PC-3 (cell line): Measurements from ENCODE around the gene LCE2A. TPM values are rescaled to one million over a fixed set of nuclear protein-coding genes. Genes with fewer than 3 reads are reported as not detected.
"Not testable (repeated sequence)": the region's sequence is repeated elsewhere in the genome, so short reads cannot be mapped to it uniquely, and the experiment has no call there.

Experiments used
- ATAC-seq: fragments of 200-7000 bp; cut with Tn5 transposase; 2 replicates; pipeline ENCODE4 v1.9.1; 2020; ENCODE audit warnings: mild to moderate bottlenecking, moderate library complexity
- BruUV-seq: library from RNA; stranded (reverse); fragments of 400-500 nt; replicated peaks from 2 replicates; lab custom pipeline; 2021; lab: Mats Ljungman, UMichigan
- CTCF ChIA-PET: fragments of 300-600 bp; sonication (Branson Sonifier 250); formaldehyde crosslinking; loops from one replicate; lab custom pipeline; 2022; ENCODE audit warnings: antibody characterized with exemption; lab: Charles Lee
- POLR2A ChIA-PET: fragments of 300-600 bp; sonication (Branson Sonifier 250); formaldehyde crosslinking; loops from one replicate; lab custom pipeline; 2022; ENCODE audit warnings: antibody characterized with exemption; ENCODE audit not compliant: unreplicated experiment; lab: Charles Lee
- DNase-seq: peaks from one replicate; pipeline ENCODE4 v3.0.0-alpha.2; 2015
- H2AFZ ChIP-seq: fragments of 300-600 bp; sonication (generic); 2 replicates; pipeline ENCODE4 v1.6.0; 2016; ENCODE audit warnings: antibody characterized with exemption, low read length
- H3F3A ChIP-seq: fragments of 300-600 bp; sonication (generic); one replicate; pipeline ENCODE4 v1.6.0; 2017; ENCODE audit warnings: antibody characterized with exemption, low read length, control low read depth, mild to moderate bottlenecking; ENCODE audit not compliant: unreplicated experiment
- H3K27ac ChIP-seq: fragments of 300-600 bp; sonication (generic); 2 replicates; pipeline ENCODE4 v1.5.1; 2016; ENCODE audit warnings: mild to moderate bottlenecking, low read length
- H3K27me3 ChIP-seq: fragments of 300-600 bp; sonication (generic); 2 replicates; pipeline ENCODE4 v1.6.1; 2016; ENCODE audit warnings: low read length, mixed read lengths
- H3K36me3 ChIP-seq: fragments of 300-600 bp; sonication (generic); 2 replicates; pipeline ENCODE4 v1.6.1; 2016; ENCODE audit warnings: low read depth, mixed run types, low read length, mixed read lengths
- H3K4me1 ChIP-seq: fragments of 300-600 bp; sonication (generic); 2 replicates; pipeline ENCODE4 v1.5.1; 2016; ENCODE audit warnings: low read length; ENCODE audit not compliant: insufficient read depth
- H3K4me2 ChIP-seq: fragments of 300-600 bp; sonication (generic); 2 replicates; pipeline ENCODE4 v1.6.0; 2016; ENCODE audit warnings: low read length
- H3K4me3 ChIP-seq: fragments of 300-600 bp; sonication (generic); 2 replicates; pipeline ENCODE4 v1.5.1; 2016; ENCODE audit warnings: mild to moderate bottlenecking, low read length, mixed read lengths
- H3K79me2 ChIP-seq: fragments of 300-600 bp; sonication (generic); 2 replicates; pipeline ENCODE4 v1.6.1; 2017; ENCODE audit warnings: low read length, mixed read lengths
- H3K9ac ChIP-seq: fragments of 300-600 bp; sonication (generic); 2 replicates; pipeline ENCODE4 v1.6.0; 2016; ENCODE audit warnings: mild to moderate bottlenecking, low read length
- H3K9me2 ChIP-seq: fragments of 300-600 bp; sonication (generic); replicated peaks from 2 replicates; pipeline ENCODE4 v1.6.1; 2016; ENCODE audit warnings: mixed run types, low read length, mixed read lengths
- H3K9me3 ChIP-seq: fragments of 300-600 bp; sonication (generic); 2 replicates; pipeline ENCODE4 v1.6.1; 2016; ENCODE audit warnings: low read length, mixed read lengths
- H4K20me1 ChIP-seq: fragments of 300-600 bp; sonication (generic); 2 replicates; pipeline ENCODE4 v1.6.1; 2016; ENCODE audit warnings: low read length, mixed read lengths
- EZH2 ChIP-seq: fragments of 300-600 bp; sonication (generic); IDR thresholded peaks from one replicate; pipeline ENCODE4 v1.6.1; 2017; ENCODE audit warnings: antibody characterized with exemption, mild to moderate bottlenecking, low read length; ENCODE audit not compliant: unreplicated experiment
- EZH2phosphoT487 ChIP-seq: fragments of 300-600 bp; sonication (generic); IDR thresholded peaks from 2 replicates; pipeline ENCODE4 v1.6.1; 2018; ENCODE audit warnings: mild to moderate bottlenecking, antibody characterized with exemption, low read length, borderline replicate concordance
- intact Hi-C: fragments of 100-400 bp; cut with micrococcal nuclease; formaldehyde crosslinking; loops from 2 replicates; pipeline ENCODE4 v1.9.0; 2023
- total RNA-seq: library from RNA; depleted of rRNA; stranded (reverse); fragments of >200 nt; gene quantifications from 2 replicates; pipeline ENCODE4 v1.2.3, GENCODE V29; 2014
- TF ChIP-seq, protein P1 (sequence below): fragments of 300-600 bp; sonication (generic); conservative IDR thresholded peaks from 2 replicates; pipeline ENCODE4 v1.5.1; 2017; ENCODE audit warnings: antibody characterized with exemption, low read depth, mild to moderate bottlenecking, low read length

Gene LCE2A
- total RNA-seq, 1 experiment from 2014 or later = not detected

DNA sequence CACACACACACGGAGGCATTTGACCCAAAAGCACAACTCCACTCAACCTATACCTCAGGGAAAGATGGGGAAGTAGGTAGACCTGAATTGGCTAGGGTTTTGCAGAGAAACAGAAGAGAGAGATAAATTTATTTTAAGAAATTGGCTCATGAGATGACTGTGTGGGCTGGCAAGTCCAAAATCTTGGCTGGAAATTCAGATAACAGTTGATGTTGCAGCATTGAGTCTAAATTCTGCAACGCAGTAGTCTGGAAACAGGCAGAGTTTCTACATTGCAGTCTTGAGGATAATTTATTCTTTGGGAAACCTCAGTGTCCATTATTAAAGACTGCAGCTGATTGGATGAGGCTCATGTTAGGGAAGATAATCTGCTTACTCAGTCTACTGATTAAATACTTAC lies 16.5 kb upstream of the LCE2A start:
- Histone ChIP-seq H3K36me3 (no peaks in the 10 kb centered on the region), H3K4me1 (no peaks in the 10 kb centered on the region), H3K4me2 (no peak overlapping the region), H3K9ac (no peak overlapping the region), H3F3A (no peaks in the 10 kb centered on the region), H3K9me3 (no peaks in the 10 kb centered on the region), H2AFZ (no peak overlapping the region), H3K4me3 (no peak overlapping the region), H3K27ac (no peak overlapping the region), H4K20me1 (no peaks in the 10 kb centered on the region), H3K79me2 (no peaks in the 10 kb centered on the region), H3K27me3 (peaks cover 67% of the 10 kb centered on the region), H3K9me2 (no peaks in the 10 kb centered on the region)
- no peak for DNase-seq
- ChIA-PET CTCF (no interaction called here), POLR2A (no interaction called here)
- intact Hi-C loops = no loop called here
- no peak for ATAC-seq
- BruUV-seq = no TSS peak
- TF ChIP-seq, protein P1, sequence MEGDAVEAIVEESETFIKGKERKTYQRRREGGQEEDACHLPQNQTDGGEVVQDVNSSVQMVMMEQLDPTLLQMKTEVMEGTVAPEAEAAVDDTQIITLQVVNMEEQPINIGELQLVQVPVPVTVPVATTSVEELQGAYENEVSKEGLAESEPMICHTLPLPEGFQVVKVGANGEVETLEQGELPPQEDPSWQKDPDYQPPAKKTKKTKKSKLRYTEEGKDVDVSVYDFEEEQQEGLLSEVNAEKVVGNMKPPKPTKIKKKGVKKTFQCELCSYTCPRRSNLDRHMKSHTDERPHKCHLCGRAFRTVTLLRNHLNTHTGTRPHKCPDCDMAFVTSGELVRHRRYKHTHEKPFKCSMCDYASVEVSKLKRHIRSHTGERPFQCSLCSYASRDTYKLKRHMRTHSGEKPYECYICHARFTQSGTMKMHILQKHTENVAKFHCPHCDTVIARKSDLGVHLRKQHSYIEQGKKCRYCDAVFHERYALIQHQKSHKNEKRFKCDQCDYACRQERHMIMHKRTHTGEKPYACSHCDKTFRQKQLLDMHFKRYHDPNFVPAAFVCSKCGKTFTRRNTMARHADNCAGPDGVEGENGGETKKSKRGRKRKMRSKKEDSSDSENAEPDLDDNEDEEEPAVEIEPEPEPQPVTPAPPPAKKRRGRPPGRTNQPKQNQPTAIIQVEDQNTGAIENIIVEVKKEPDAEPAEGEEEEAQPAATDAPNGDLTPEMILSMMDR = no peak
- TF ChIP-seq EZH2phosphoT487 (no peak), EZH2 (no peak)

GRCh38 chr1:152683846-152684245 lies 14.3 kb upstream of the LCE2A start:
- no peak for ATAC-seq
- H3K27ac ChIP-seq = no peak overlapping the region
- no peaks in the 10 kb centered on the region for H3K9me2 ChIP-seq
- H3K4me1 ChIP-seq = no peaks in the 10 kb centered on the region
- no TSS peak for BruUV-seq
- H3K36me3 ChIP-seq = no peaks in the 10 kb centered on the region
- H3K79me2 ChIP-seq = no peaks in the 10 kb centered on the region
- ChIA-PET CTCF (no interaction called here), POLR2A (no interaction called here)
- H3K27me3 ChIP-seq = peaks cover 61% of the 10 kb centered on the region
- no peaks in the 10 kb centered on the region for H4K20me1 ChIP-seq
- H3K4me2 ChIP-seq = no peak overlapping the region
- H3F3A ChIP-seq = no peaks in the 10 kb centered on the region
- no peak overlapping the region for H2AFZ ChIP-seq
- H3K9me3 ChIP-seq = no peaks in the 10 kb centered on the region
- no peak overlapping the region for H3K9ac ChIP-seq
- DNase-seq = no peak
- no peak overlapping the region for H3K4me3 ChIP-seq
- no peak for TF ChIP-seq EZH2phosphoT487
- TF ChIP-seq, protein P1 = no peak
- no peak for TF ChIP-seq EZH2
- intact Hi-C loops = no loop called here

DNA sequence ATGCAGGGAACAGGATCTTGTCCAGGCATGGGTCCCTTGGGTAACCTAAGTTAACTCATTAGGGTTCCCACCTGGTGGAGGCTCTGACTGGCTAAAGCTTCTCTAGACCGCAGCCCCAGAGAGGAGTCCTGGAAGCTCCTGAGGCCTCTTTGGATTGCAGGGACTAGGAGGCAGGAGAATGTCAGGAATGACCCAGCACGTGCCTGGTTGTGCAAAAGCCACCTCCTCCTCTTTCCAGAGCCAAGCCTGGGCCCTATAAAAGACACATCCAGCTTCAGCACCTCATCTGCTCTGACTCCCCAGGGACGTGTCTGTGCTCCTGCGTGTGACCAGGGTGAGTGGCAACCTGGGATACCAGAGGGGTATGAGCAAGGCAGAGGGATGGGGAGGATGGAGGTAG lies 12.3 kb upstream of the LCE2A start, which contains the start of gene LCE2B:
Gene LCE2B, plus strand, starts transcription at position 301 of the 400 bp plus-strand sequence. CDS start 721 bp downstream, outside the sequence.
- H3K9me3 ChIP-seq, H3K4me3 ChIP-seq, DNase-seq, H3K9ac ChIP-seq, H3K79me2 ChIP-seq, intact Hi-C loops, H3K4me2 ChIP-seq, H2AFZ ChIP-seq, H3K9me2 ChIP-seq, CTCF ChIA-PET, BruUV-seq, H3F3A ChIP-seq, ATAC-seq, H4K20me1 ChIP-seq, H3K27ac ChIP-seq, H3K4me1 ChIP-seq, H3K36me3 ChIP-seq, POLR2A ChIA-PET: not testable (repeated sequence)
- peaks cover 44% of the 10 kb centered on the region for H3K27me3 ChIP-seq
